HG02970 (cell line): Measurements from ENCODE around the gene KRTAP10-5.
"Not testable (repeated sequence)": the region's sequence is repeated elsewhere in the genome, so short reads cannot be mapped to it uniquely, and the experiment has no call there.

ENCODE experiments used
- ATAC-seq: cut with Tn5 transposase; IDR thresholded peaks from one replicate; pipeline ENCODE4 v1.9.1; 2021; ENCODE audit warnings: mild to moderate bottlenecking, moderate library complexity, moderate number of reproducible peaks; ENCODE audit not compliant: unreplicated experiment, low FRiP score

Gene KRTAP10-5, protein sequence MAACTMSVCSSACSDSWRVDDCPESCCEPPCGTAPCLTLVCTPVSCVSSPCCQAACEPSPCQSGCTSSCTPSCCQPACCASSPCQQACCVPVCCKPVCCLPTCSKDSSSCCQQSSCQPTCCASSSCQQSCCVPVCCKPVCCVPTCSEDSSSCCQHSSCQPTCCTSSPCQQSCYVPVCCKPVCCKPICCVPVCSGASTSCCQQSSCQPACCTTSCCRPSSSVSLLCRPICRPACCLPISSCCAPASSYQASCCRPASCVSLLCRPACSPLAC

DNA sequence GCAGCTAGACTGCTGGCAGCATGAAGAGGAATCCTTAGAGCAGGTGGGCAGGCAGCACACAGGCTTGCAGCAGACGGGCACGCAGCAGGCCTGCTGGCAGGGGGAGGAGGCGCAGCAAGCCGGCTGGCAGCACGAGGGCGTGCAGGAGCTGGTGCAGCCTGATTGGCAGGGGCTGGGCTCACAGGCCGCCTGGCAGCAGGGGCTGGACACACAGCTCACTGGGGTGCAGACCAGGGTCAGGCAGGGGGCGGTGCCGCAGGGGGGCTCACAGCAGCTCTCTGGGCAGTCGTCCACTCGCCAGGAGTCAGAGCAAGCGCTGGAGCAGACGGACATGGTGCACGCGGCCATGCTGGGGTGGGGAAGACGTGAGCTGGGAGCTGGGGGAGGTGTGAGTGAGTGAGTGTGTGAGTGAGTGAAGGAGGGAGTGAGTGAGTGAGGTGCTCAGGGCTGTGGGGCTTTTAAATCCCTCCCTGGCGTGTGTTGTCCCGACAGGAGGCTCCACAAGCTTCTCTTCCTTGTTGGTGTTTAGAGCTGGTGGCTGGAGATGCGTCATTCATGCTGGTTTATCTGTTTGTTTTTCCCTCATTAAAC, at the start of gene KRTAP10-5:
KRTAP10-5 (minus strand) TSS at position 374 of the 591 bp plus-strand sequence; CDS start at position 348, 26 bp downstream.
- ATAC-seq: not testable (repeated sequence)

DNA sequence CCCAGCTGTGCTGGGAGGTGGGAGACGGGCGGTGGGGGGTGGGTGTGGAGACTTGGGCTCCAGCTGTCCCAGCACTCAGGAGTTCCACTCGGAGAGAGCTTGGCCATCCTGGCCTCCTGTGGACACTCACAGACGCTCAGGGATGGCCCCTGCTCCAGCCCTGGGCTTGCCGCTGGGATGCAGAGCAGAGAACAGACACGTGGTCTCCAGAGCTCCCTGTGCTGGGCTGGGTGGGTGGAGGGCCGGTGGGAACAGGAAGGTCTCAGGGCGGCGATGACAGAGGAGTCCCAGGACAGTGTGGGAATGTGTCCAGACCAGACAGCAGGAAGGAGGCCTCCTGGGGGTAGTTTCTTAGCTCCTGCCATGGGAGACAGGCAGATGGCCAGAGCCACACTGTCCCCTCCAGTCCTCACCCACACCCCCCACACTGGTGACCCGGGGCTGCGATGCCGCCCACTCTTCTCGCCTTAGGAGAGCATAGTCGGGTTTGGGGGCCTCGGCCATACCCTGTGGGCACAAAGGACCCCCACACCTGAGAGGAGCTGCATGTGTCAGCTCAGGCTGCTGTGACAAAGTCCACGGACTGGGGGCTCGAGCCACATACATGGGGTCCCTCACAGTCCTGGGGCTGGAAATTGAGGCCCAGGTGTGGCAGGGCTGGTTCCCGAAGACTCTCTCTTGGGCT, 48.4 kb upstream of the KRTAP10-5 start:
- no peak for ATAC-seq

DNA sequence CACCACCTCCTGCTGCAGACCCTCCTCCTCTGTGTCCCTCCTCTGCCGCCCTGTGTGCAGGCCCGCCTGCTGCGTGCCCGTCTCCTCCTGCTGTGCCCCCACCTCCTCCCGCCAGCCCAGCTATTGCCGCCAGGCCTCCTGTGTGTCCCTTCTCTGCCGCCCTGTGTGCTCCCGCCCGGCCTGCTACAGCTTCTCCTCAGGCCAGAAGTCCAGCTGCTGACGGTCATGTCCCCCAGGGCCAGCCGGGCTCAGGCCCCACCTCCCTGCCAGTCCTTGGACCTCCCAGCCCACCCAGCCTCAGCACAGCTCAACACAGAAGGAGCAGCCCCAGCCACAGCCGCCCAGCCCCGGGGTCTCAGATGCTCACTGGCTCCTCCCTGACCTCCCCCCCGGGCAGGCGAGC, 47.4 kb upstream of the KRTAP10-5 start:
- not testable (repeated sequence) for ATAC-seq

DNA sequence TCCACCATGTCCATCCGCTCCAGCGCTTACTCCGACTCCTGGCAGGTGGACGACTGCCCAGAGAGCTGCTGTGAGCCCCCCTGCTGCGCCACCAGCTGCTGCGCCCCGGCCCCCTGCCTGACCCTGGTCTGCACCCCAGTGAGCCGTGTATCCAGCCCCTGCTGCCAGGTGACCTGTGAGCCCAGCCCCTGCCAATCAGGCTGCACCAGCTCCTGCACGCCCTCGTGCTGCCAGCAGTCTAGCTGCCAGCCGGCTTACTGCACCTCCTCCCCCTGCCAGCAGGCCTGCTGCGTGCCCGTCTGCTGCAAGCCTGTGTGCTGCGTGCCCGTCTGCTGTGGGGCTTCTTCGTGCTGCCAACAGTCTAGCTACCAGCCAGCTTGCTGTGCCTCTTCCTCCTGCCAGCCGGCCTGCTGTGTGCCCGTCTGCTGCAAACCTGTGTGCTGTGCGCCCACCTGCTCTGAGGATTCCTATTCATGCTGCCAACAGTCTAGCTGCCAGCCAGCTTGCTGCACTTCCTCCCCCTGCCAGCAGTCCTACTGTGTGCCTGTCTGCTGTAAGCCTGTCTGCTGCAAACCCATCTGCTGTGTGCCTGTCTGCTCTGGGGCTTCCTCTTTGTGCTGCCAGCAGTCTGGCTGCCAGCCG, 46.9 kb upstream of the KRTAP10-5 start:
- ATAC-seq: not testable (repeated sequence)

GRCh38 chr21:44626673-44627143, 46.3 kb upstream of the KRTAP10-5 start, which contains the start of gene KRTAP10-9:
TSS of gene KRTAP10-9 (plus strand) at chr21:44627093. CDS start at chr21:44627172, 79 bp downstream.
- ATAC-seq: no peak

GRCh38 chr21:44626262-44626661, 45.9 kb upstream of the KRTAP10-5 start:
- ATAC-seq: no peak

DNA sequence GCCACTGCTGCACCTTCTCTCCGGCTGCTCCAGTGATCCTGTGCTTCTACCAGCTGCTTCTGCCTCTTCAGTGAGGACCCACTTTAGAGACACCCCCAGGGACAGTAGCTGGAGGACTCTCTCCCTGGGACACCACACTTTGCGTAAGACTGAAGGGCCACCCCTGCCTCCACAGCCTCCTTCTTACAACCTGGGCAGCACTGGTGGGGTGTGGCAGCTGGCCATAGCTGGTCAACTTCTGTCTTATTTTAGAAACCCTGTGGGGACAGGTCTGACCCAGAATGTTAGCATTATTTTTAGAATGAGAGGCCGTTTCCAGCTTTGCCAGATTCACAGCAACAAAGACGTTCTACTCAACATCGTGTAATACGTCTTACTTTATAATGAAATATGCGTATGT, 45.4 kb upstream of the KRTAP10-5 start:
- ATAC-seq: no peak

DNA sequence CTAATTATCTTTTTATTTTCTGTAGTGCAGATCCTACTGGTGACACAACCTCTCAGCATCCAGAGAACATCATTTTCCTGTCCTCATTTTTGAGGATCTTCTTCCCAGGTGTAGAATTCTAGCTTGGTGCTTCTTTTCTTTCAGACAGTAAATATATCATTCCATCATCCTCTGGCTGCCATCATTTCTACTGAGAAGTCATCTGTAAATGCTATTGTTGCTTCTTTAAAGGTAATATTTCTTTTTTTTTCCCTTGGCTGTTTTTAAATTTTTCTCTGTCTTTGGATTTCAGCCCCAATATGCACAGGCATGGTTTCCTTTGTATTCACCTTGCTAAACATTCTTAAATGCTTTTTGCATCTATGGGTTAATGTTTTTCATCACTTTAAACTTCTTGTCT, 43.2 kb upstream of the KRTAP10-5 start:
- no peak for ATAC-seq

- no peak for ATAC-seq
Observed at GRCh38 chr21:44619886-44620285, 39.5 kb upstream of the KRTAP10-5 start.

- ATAC-seq: no peak
Observed at GRCh38 chr21:44618909-44619308, 38.5 kb upstream of the KRTAP10-5 start.

- no peak for ATAC-seq
Observed at GRCh38 chr21:44618504-44618903, 38.1 kb upstream of the KRTAP10-5 start.

DNA sequence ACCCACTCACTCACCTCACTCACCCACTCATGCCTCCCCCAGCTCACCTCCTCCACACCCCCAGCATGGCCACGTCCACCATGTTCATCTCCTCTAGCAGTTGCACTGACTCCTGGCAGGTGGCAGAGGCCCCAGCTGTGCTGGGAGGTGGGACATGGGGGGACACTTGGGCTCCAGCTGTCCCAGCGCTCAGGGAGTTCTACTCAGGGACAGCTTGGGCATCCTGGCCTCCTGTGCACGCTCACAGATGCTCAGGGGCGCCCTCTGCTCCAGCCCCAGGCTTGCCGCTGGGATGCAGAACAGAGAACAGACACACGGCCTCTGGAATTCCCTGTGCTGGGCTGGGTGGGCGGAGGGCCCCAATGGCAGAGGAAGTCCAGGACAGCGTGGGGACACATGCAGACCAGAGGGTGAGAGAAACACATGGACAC, 36.7 kb upstream of the KRTAP10-5 start:
- no peak for ATAC-seq

DNA sequence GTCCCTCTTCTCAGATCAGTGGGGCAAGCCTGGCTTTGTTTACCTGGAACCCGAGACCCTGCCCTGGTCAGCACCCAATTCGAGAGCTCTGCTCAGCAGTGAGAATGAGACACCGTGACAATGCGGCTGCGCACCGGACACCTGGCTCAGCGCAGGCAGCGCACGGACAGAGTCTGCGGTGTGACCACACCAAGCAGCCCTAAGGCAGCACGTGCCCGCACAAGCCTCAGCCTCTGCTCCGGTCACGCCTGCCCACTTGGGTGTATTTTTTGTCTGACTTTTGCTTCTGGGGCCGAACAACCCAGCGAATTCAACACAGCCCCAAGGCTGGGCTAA, 36.2 kb upstream of the KRTAP10-5 start:
- ATAC-seq: no peak

DNA sequence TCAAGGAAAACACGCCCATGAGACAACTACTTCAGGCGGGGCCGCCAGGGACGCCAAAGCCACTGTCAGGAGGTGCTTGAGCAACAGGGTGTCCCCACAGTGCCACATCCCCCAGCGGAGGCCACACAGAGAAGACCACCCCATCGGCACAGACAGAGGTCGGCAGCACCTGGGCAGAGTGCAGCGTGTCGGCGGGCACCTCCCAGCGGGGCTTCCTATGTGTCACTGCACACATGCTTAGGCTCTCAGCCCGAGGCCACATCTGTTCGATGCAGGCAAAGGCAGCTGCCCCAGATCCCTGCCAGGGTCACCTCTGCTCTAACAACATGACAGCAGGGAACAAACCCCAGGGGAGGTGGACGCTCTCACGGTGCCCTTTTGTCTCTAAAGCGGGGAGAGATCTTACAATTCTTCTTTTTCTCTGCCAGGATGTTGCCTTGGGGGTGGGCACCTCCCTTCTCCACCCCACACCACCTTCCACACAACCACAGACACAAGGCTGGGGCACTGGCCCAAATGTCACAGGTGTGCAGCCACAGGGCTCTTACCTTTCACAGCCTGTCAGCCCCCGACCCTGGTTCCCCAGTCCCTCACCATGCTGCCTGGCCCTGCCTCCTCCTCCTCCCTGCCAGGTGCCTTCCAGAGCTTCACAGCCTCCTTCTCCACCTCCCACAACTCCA, 35.6 kb upstream of the KRTAP10-5 start:
- ATAC-seq: no peak

DNA sequence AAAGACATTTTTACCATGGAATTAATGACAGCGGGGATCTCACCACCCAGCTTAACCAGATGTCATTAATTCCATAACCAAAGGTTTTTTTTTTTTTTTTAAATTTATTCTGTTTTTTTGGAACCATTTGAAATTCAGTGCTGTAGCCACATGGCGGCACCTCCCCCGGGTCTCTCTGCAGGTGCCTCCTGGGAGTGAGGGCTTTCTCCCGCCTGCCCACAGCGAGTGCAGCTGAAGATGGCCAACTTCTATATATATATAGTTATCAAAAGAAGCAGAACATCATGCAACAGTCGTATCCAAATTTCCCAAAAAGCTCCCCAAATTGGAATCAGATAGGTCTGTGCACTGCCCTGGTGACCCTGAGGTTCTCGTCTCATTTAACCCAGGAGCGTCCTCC, 35.1 kb upstream of the KRTAP10-5 start:
- ATAC-seq: no peak

DNA sequence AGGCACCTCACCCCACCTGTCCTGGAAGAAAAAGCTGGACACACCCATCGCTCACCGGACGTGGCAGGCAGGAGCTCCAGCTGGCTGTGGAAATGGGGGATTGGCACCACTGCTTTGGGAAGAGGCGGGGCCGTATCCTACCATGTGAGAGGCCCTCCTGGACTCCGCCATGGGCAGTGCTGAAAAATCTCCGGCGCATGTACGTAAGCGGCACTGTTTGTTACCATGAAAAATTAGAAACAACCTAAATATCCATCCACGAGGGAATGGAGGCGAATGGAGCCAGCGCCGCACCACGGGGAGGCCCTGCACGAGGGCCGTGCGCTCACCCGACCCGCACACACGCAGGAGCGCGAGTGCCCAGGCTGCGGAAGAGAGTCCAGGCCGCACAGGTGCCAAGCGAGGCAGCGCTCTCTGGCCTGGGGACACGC, 34.6 kb upstream of the KRTAP10-5 start:
- no peak for ATAC-seq

- ATAC-seq: no peak
Observed at GRCh38 chr21:44614161-44614631, 33.8 kb upstream of the KRTAP10-5 start.

DNA sequence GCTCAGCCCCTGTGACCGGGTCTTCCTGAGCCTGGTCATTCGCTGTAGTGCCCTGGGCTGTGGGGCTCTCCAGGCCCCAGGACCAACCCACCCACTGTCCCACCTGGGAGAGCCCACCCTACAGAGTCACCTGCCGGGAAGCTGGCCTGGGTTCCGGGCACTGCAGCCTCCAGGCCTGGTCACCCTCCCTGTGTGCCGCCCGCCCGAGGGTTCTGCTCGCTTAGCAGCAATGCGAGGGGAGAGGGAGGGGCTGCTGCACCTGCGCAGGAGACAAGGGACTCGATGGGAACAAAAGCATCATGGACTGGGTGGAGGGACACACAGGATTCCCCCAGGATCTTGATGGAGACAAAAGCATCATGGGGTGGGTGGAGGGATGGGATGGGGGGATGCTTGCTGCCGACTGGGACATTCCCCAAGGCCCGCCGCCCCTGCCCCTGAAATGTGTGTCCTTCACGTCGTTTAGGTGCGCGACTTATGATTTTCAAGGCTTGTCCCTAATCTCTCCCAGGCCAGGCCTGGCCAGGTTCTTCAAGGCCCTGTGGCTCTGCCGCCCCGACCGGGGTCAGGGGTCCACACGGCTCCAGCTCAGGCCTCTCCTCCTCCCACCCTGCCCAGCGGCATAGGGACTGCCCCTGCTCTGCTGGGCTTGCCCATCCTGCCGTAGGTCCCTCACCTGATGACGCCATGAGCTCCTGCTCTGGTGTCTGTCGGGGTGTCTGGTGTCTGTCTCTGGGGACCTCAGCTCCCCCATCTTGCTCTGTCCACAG, 33.2 kb upstream of the KRTAP10-5 start:
- ATAC-seq: no peak

DNA sequence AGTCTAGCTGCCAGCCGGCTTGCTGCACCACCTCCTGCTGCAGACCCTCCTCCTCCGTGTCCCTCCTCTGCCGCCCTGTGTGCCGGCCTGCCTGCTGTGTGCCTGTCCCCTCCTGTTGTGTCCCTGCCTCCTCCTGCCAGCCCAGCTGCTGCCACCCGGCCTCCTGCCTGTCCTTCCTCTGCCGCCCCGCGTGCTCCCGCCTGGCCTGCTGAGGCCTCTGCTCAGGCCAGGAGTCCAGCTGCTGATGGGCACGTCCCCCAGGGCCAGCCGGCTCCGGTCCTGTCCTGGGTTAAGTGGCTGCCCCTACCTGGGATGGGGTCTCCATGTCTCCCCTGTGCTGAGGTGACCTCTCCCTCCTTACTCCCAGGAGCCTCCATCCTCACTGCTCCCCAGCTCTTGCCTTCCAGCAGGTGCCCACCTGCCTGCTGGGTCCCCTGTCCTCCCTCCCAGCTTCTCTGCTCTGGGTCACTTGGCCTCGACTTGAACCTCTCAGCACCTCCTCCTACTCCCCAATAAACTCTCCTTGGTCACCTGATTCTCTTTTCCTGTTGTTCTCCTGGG, 32.3 kb upstream of the KRTAP10-5 start:
- ATAC-seq: no peak
